ENCODE data around the gene ZDHHC11.
"Not testable (repeated sequence)": the region's sequence is repeated elsewhere in the genome, so short reads cannot be mapped to it uniquely, and the experiment has no call there.

The ZDHHC11 gene

DNA sequence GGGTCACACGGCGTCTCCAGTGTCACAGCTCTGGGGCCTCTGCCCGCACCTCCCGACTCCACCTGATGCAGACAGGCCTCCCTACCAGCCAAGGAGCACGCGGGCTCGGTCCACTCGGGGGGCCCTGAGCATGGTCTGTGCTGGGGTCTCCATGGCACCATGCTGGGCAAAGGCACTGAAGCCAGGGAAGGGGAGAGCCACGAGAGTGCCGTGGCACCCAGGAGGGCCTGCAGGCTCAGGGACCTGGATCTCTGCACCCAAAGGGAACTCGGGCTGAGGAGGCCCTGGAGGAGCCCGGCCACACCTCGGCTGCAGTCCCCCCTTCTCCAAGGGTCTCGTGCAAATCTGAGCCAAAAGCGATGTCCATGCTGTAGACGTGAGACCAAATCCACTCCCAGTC lies 6.4 kb downstream of the ZDHHC11 start:
- not testable (repeated sequence) for H3K36me3 ChIP-seq (ENCODE audit: control insufficient read depth, insufficient read depth, low read length)
- peak; percentile 0 for DNase-seq (ENCODE audit: extremely low read depth, insufficient read length)

DNA sequence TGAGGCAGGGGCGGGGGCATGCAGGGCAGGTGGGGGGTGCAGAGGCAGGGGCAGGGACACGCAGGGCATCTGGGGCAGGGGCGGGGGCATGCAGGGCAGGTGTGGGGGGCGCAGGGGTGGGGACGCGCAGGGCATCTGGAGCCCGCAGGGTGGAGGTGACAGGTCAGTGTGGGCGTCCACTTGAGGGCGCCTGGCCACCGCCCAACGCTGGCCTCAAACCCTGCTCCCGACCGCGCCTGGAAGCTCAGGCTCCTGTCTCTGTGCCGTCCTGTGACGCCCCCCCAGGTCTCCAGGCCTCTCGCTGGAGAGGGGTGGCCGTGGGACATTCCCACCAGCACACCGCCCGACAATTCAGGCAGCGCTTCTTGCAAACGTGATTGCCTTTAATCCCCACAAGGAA lies 6.9 kb downstream of the ZDHHC11 start:
- H3K4me3 ChIP-seq (replicated peaks; ENCODE audit: low read depth, low read length); H3K36me3 ChIP-seq (ENCODE audit: control insufficient read depth, insufficient read depth, low read length); H3K27me3 ChIP-seq (replicated peaks; ENCODE audit: control insufficient read depth, insufficient read depth, low read length); DNase-seq (ENCODE audit: extremely low read depth, insufficient read length): not testable (repeated sequence)

More for the DNA sequence above, 6.4 kb downstream of the ZDHHC11 start:
- not testable (repeated sequence) for H3K27me3 ChIP-seq (replicated peaks; ENCODE audit: control insufficient read depth, insufficient read depth, low read length); H3K4me3 ChIP-seq (replicated peaks; ENCODE audit: low read depth, low read length)

DNA sequence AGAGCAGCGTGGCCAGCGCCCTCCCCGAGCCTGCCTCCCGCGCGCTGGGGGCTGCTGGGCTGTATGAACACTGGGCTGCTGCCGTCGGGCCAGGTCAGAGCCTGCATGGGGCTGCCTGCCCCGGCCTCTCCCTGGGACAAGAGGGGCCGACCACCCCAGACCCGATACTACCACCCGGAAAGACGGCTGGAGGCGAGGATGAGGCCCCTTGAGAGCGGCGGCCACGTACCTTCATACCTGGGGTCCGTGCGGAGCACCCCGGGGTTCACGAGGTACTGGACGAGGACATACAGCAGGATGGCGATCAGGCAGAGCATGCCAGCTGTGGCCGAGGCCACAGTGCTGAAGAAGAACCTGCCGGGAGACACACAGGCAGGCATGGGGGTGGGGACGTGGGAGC lies 7.4 kb downstream of the ZDHHC11 start:
- not testable (repeated sequence) for H3K36me3 ChIP-seq (ENCODE audit: control insufficient read depth, insufficient read depth, low read length); H3K4me3 ChIP-seq (replicated peaks; ENCODE audit: low read depth, low read length); DNase-seq (ENCODE audit: extremely low read depth, insufficient read length); H3K27me3 ChIP-seq (replicated peaks; ENCODE audit: control insufficient read depth, insufficient read depth, low read length)

DNA sequence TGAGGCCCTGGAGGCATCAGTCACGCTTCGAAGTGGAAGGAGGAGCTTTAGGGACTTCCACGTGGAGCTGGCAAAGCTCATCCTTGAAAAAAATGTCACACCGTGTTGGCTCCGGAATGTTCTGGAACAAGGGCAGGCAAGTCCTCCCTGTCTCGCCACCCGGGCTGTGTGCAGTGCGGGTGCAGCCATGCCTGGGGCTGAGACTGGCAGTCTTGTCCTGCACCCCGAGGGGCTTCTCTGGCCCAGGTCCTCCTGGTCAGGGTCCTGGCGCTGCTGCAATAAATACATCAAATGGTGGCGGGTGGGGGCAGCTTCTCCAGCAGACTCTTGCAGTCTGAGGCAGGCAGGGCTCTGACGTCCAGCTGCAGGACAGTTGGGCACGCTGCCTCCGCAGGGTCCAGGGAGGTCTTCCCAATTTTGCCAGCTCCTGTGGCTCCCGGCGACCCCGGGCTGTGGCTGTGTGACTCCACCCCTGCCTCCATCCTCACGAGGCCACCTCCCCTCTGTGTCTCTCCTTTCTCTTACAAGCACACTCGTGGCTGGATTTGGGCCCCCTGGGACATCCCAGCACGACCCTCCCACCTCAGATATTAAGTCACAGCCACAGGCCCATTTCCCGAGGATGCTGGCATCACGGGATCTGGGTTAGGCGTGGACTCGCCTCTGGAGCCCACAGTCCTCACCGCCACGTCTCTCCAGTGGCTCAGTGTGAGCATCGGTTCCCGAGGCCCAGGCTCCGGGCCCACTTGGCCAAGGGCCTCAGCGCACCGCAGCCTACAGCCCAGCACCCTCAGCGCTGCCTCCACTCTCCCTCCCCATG lies 8.2 kb downstream of the ZDHHC11 start:
- H3K4me3 ChIP-seq (replicated peaks; ENCODE audit: low read depth, low read length); H3K27me3 ChIP-seq (replicated peaks; ENCODE audit: control insufficient read depth, insufficient read depth, low read length); H3K36me3 ChIP-seq (ENCODE audit: control insufficient read depth, insufficient read depth, low read length); DNase-seq (ENCODE audit: extremely low read depth, insufficient read length): not testable (repeated sequence)

DNA sequence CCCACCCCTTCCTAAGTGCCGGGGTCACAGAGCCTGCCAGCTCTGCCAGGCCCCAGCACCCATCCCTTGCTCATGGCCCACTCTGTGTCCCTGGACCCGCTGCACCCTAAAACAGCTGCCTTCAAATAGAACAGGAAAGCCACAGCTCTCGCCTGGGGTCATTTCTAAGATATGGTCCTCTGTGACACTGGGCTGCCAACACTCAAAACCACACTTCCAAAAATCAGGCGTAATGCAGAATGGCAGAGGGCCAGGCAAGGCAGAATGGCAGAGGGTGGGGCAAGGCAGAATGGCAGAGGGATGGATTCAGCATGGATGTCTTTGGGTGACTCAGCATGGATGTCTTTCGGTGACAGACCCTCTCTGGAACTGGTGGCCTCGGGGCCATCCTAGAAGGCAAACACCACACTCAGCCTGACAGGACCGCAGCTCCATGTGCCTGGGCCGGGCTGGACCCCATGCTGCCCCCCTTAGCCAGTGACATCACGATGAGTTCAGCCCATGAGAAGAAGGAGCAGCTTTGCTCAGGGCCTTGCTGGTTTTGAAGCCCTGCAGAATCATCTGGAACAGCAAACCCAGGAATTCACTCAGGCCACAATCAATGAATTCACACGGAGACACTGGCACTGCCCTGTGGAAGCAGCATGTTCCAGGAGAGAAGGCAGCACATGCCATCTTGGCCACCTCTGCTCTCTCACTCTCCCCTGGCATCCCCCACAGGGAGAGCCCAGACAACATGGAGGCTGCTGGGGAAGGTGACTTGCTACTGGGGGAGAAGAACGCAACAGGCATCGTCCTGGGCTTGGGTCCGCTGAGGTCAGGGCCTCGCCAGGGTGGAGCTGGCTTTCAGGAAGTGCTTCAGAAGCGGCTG lies 9.0 kb downstream of the ZDHHC11 start:
- not testable (repeated sequence) for H3K36me3 ChIP-seq (ENCODE audit: control insufficient read depth, insufficient read depth, low read length); H3K4me3 ChIP-seq (replicated peaks; ENCODE audit: low read depth, low read length); H3K27me3 ChIP-seq (replicated peaks; ENCODE audit: control insufficient read depth, insufficient read depth, low read length); DNase-seq (ENCODE audit: extremely low read depth, insufficient read length)

DNA sequence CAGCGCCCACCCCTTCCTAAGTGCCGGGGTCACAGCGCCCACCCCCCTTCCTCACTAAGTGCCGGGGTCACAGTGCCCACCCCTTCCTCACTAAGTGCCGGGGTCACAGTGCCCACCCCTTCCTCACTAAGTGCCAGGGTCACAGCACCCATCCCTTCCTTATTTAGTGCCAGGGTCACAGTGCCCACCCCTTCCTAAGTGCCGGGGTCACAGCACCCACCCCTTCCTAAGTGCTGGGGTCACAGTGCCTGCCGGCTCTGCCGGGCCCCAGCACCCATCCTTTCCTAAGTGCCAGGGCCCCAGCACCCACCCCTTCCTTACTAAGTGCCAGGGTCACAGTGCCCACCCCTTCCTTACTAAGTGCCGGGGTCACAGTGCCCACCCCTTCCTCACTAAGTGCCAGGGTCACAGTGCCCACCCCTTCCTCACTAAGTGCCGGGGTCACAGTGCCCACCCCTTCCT lies 9.8 kb downstream of the ZDHHC11 start:
- not testable (repeated sequence) for H3K4me3 ChIP-seq (replicated peaks; ENCODE audit: low read depth, low read length); DNase-seq (ENCODE audit: extremely low read depth, insufficient read length); H3K36me3 ChIP-seq (ENCODE audit: control insufficient read depth, insufficient read depth, low read length); H3K27me3 ChIP-seq (replicated peaks; ENCODE audit: control insufficient read depth, insufficient read depth, low read length)

DNA sequence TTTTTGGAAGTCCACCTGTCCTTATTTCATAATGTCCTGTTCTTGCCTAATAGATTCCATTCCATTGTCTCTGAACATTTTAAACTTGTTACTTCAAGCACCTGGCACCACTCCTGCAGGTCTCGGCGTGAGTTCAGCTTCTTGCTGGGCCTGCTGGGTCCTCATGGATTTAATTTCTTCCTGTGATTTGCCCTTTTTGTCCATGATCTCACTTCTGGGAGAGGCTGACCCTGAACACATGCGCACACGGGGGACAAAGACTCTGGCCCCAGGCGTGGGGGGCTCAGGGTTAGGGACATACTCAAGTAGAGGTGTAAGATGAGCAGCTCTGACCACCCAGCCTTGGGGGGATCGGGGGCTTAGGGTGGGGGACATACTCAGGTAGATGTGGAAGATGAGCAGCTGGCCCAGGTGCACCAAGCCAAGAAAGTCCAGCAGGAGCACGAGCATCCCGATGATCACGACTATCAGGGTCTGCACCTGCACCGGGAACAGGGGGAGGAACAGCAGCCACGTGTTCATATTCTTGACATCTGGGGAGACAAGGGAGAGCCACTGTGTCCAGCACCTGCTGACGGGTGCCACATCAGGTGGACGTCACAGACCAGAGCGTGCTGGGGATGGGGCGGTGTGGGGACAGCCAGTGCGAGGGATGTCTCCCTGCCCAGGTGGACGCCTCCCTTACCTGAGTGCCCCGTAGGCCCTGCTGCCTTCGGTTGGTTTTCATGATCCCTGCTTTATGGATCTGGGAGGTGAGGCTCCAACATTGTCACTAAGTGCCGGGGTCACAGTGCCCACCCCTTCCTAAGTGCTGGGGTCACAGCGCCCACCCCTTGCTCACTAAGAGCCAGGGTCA lies 10.4 kb downstream of the ZDHHC11 start:
- not testable (repeated sequence) for H3K27me3 ChIP-seq (replicated peaks; ENCODE audit: control insufficient read depth, insufficient read depth, low read length); H3K36me3 ChIP-seq (ENCODE audit: control insufficient read depth, insufficient read depth, low read length); H3K4me3 ChIP-seq (replicated peaks; ENCODE audit: low read depth, low read length); DNase-seq (ENCODE audit: extremely low read depth, insufficient read length)

DNA sequence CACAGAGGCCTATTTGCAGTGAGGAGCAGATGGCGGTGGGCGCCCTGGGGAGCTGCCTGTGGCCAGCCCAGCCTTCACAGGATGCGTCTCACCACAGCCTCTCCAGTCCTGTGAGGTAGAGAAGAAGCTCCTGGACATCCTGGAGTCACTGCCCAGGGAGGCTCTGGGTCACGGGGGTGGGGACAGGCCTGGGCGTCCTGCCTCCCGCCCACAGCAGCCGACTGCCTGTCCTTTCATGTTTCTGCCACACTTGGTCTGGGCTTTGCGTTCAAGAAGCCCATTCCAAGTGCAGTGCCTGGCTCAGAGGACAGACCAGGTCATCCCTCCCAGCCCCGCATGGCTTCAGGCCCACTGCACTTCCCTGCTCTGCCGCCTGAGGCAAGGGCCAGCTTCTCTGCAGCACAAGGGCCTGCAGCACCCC lies 12.3 kb downstream of the ZDHHC11 start:
- H3K27me3 ChIP-seq (replicated peaks; ENCODE audit: control insufficient read depth, insufficient read depth, low read length); DNase-seq (ENCODE audit: extremely low read depth, insufficient read length); H3K4me3 ChIP-seq (replicated peaks; ENCODE audit: low read depth, low read length); H3K36me3 ChIP-seq (ENCODE audit: control insufficient read depth, insufficient read depth, low read length): not testable (repeated sequence)

DNA sequence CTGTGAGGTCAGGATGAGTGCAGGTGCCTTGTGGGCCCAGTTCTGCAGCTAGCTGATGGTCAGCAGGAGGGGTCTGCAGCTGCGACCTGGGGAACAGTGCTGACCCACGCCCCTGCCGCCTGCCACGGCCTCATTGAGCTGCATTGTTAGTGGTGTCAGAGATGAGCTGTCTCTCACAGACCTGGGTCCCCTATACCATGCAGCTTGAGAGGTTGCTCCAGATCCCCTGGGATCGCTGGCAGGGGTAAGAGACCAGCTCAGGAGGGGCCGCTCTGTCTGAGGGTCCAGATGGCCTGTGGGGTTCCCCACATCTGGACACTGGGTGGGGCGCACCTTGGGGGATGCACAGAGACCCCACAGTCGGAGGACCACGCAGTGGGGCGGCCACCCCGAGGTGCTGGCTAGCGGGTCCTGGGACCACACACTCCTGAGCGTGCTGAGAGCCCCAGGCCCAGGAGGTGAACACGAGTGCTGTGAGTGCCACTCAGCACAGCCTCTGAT lies 13.1 kb downstream of the ZDHHC11 start:
- not testable (repeated sequence) for H3K36me3 ChIP-seq (ENCODE audit: control insufficient read depth, insufficient read depth, low read length); H3K4me3 ChIP-seq (replicated peaks; ENCODE audit: low read depth, low read length); DNase-seq (ENCODE audit: extremely low read depth, insufficient read length); H3K27me3 ChIP-seq (replicated peaks; ENCODE audit: control insufficient read depth, insufficient read depth, low read length)

DNA sequence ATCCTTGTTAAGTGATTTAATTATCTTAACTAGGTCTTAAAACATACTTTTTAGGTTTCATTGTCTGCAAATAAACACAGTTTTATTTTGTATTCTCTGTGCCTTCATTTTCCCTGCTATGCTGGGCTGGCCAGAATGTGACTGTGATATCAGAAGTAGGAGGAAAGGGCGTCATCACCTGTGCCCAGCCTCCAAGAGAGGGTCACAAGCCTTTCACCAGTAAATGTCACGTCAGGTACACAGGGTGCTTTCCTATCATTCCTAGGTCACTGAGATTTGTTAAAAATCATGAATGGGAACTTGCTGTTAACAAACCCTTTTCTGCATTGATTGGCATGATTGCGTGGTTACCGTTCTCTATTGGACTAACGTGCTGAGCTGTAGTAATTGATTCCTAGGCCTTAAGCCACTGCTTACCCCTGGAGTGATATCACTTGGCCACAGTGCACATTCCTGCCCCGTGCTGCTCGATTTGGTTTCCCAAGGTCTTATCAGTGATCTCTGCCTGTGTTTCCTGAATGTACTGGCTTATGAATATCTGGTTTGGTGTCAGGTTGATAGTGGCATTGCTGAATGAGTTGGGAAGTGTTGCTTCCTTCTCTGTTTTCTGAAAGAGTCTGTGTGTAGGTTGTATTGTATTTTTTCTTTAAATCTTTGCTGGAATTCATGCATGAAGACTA lies 14.7 kb downstream of the ZDHHC11 start:
- not testable (repeated sequence) for H3K36me3 ChIP-seq (ENCODE audit: control insufficient read depth, insufficient read depth, low read length); DNase-seq (ENCODE audit: extremely low read depth, insufficient read length); H3K27me3 ChIP-seq (replicated peaks; ENCODE audit: control insufficient read depth, insufficient read depth, low read length); H3K4me3 ChIP-seq (replicated peaks; ENCODE audit: low read depth, low read length)

DNA sequence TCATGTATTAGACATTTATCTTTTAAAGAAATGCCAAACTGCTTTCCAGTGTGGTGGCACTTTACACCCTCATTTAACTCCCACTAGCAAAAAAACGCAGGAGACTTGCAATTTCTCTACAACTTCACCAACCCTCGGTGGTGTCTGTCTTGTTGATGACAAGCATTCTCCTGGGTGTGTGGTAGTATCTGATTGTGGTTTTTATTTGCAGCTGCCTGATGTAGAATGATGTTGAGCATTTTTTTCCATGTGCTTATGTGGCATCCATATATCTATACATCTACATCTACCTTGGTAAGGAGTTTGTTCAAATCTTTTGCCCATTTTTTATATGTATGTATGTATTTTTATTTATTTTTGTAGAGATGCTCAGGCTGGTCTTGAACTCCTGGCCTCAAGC lies 16.8 kb downstream of the ZDHHC11 start:
- not testable (repeated sequence) for H3K36me3 ChIP-seq (ENCODE audit: control insufficient read depth, insufficient read depth, low read length); H3K27me3 ChIP-seq (replicated peaks; ENCODE audit: control insufficient read depth, insufficient read depth, low read length); DNase-seq (ENCODE audit: extremely low read depth, insufficient read length); H3K4me3 ChIP-seq (replicated peaks; ENCODE audit: low read depth, low read length)

DNA sequence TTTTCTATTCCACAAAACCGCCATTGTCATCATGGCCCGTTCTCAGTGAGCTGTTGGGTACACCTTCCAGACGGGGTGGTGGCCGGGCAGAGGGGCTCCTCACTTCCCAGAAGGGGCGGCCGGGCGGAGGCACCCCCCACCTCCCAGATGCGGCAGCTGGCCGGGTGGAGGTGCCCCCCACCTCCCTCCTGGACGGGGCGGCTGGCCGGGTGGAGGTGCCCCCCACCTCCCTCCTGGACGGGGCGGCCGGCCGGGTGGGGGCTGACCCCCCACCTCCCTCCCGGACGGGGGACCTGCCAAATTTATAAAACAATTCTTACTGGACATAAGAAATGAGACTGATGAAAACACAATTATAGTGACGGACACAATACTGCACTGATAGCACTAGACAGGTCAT lies 22.6 kb downstream of the ZDHHC11 start:
- H3K27me3 ChIP-seq (replicated peaks; ENCODE audit: control insufficient read depth, insufficient read depth, low read length); H3K4me3 ChIP-seq (replicated peaks; ENCODE audit: low read depth, low read length); DNase-seq (ENCODE audit: extremely low read depth, insufficient read length); H3K36me3 ChIP-seq (ENCODE audit: control insufficient read depth, insufficient read depth, low read length): not testable (repeated sequence)

DNA sequence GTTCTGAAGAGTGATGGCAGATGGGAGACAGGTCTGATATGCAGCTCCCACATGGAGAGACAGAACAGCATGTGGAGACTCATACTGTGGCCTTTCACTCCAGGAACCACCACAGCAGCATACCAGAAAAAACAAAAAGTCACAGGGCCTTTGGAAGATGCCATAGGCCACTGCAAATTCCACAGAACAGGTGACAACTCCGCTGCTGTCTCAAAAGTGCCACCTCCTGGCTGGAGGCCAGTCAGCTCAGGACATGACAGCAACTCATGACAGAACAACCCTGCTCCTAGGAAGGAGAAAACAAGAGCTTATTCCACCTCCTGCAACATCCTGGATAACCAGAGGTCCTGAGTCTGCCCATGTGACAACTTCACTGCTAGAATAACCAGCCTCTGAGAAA lies 25.2 kb downstream of the ZDHHC11 start:
- not testable (repeated sequence) for H3K27me3 ChIP-seq (replicated peaks; ENCODE audit: control insufficient read depth, insufficient read depth, low read length); H3K36me3 ChIP-seq (ENCODE audit: control insufficient read depth, insufficient read depth, low read length); DNase-seq (ENCODE audit: extremely low read depth, insufficient read length)

More for the DNA sequence above, 25.2 kb downstream of the ZDHHC11 start:
- not testable (repeated sequence) for H3K4me3 ChIP-seq (replicated peaks; ENCODE audit: low read depth, low read length)
